GM19467 (cell line): ENCODE data around the gene FNDC5.

Experiments used
- ATAC-seq: cut with Tn5 transposase; IDR thresholded peaks from one replicate; pipeline ENCODE4 v1.9.1; 2021; ENCODE audit warnings: mild to moderate bottlenecking, moderate library complexity; ENCODE audit not compliant: unreplicated experiment

Gene FNDC5

DNA sequence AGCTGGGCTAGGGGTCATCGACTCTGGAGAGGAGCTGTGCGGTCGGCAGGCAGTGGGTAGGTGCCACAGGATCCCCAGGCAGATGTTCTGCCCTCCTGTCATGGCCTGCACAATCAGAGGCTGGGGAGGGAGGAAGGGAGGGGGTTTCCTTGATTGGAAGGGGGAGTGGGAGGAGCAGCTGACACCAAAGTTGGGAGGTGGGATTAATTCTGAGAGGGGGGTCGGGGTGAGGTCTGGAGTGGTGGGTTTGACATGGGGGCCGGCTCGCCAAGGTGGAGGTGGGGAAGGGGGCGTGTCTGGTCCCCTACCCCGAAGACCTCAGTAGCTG lies 14.9 kb upstream of the FNDC5 start:
- ATAC-seq: no peak

DNA sequence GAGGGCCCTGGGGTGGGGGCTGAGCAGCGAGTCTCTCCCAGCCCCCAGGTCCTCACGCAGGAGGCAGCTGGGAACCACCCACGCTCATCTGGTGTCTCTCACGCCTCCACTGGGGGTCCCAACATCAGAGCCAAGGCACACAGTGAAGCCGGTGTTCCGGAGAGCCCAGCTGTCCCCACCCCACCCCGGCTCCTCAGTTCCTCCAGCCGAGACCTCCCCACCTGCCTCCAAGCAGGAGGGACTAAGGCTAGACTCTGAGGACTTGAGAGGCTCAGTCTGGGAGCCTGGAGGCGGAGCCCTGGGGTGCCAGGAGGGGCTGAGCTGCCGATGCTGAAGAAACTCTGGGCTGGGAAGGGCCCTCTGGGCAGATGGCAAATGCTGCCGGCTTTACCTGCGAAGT lies 14.0 kb upstream of the FNDC5 start:
- ATAC-seq: no peak

DNA sequence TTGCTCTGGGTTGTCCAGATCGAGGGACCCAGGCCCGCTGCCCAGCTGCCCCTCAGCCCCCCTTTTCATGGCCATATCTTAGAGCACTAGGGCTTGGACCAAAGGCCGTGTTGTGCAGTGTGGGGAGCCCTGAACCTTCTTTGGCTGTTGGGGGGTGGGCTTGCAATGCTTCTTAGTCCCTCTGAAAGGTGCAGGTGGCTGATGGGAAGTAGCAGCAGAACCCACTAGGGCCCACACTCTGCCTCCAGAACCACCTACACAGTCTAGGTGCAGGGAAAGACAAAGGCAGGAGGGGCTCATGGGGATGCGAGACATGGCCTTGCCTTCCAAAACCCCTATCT lies 13.3 kb upstream of the FNDC5 start:
- no peak for ATAC-seq

DNA sequence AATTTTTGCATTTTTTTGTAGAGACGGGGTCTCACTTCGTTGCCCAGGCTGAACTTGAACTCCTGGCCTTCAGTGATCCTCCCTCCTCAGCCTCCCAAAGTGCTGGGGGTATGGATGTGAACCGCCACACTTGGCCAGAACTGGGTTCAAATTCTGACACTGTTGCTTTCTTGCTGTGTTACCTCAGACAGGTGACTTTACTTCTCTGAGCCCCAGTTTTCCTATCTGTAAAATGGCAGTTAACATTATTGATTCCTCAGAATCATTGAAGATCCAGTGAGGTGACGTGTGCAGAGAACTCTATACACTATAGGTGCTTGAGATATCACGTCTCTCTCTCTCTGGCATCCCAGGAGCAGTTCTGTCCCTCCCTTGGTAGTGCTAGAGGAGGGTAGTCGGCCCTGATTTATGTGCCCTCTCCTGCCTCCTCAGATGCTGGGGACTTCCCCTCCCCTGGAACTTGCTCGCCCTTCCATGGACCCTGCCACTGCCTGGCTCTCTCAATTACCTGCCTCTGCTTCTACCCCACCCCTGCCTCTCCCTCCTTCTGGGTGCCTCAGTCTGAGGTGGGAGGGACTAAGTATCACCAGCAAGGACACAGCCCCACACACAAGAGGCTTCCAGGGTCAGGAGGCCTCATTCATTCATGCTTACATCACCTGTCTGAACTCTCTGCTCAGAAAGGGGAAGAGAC lies 12.8 kb upstream of the FNDC5 start:
- ATAC-seq: no peak

DNA sequence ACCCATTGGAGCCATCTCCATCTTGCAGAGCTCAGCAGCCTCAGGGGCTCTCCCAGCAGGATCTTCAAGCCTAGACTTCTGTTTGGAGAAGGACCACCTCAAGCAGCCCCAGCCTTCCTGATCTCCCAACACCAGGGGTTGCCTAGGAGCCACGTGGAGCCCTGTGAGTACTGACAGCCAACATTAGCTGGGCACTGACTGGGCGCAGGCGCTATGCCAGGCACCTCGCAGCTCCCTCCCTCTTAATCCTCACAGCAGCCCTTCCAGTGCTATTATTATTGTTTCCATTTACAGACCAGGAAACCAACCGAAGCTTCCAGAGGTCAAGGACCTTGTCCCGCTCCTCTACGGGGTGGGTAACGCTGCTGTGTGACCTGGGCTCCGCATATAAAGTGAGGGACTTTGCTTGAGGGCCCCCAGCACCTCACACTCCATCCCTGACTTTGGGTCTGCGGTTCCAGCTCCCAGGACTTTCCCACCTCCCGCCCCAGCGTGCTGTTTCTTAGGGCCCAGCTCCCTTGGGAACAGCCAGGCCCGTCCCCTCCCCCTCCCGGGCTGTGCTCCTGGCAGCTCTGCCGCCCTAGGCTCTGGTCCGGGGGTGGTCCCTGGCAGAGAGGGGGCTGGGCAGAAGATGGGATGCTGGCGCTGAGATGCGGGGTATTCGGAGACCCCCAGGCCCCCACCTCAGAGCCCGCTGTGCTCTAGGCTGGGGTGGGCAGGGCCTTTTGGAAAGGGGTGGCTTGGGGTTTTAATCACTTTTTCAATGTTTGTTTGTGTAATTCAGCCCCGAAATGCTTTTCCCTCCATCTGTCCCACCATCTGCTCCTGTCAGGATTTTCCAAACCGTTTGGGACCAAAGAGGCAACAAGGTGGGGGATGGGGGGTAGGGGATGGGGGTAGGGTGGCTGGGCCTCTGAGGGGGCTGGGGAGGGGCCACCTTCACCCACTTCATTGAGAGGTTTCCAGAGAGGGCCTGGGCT lies 11.4 kb upstream of the FNDC5 start:
- no peak for ATAC-seq

DNA sequence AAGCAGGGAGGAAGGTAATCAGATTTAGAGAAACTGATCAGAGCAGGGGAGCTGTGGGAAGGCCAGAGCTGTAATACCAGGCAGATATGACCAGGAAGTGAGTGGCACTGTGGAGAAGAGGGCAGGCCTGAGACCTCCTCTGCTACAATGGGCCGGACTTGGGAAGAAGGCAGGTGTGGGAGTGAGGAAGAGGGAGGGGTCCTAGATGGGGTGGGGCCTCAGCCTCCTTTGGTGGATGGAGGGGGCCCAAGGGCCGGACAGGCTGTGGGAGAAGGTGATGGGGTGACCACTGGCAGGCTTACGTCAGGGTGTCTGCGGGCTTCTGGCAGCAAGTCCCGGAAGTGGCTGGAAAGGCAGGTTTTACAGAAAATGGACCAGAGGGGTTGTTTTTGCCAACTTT lies 10.6 kb upstream of the FNDC5 start:
- ATAC-seq: no peak

DNA sequence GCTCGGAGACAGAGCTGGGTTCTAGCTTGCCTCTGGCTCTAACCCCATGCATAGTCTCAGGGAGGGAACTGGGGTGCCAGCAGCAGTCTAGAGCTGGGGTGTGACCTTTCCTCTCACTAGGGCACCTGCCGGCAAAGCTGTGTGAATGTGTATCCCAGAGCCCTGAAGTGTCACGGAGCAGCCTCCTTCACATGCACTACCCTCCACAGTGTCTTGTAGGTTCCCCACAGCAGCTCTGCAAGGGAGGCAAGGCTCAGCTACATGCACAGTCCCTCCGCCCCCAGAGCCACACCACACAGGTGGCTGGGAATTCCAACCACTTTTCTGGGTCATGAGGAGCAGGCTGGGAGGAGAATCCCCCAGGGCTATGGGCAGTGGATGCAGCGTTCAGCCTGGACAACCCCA lies 7.9 kb upstream of the FNDC5 start:
- no peak for ATAC-seq

DNA sequence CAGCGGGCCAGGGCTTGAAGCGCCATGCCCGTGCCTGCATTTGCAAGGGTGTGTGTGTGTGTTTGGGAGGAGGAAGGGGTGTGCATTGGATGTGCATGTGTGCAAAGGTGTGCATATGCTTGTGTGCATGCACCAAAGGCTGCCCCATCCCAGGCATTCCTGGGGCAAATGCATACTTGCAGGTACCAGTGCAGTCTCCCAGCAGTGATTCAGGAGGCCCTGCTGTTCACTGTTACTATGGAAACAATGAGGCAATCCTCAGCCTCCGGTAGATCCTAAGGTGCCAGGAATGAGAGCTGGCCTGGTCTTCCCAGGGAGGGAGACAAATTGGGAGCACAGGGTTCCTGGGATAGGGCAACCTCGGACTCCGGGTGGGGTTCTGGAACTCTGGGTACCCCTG lies 7.5 kb upstream of the FNDC5 start:
- no peak for ATAC-seq

DNA sequence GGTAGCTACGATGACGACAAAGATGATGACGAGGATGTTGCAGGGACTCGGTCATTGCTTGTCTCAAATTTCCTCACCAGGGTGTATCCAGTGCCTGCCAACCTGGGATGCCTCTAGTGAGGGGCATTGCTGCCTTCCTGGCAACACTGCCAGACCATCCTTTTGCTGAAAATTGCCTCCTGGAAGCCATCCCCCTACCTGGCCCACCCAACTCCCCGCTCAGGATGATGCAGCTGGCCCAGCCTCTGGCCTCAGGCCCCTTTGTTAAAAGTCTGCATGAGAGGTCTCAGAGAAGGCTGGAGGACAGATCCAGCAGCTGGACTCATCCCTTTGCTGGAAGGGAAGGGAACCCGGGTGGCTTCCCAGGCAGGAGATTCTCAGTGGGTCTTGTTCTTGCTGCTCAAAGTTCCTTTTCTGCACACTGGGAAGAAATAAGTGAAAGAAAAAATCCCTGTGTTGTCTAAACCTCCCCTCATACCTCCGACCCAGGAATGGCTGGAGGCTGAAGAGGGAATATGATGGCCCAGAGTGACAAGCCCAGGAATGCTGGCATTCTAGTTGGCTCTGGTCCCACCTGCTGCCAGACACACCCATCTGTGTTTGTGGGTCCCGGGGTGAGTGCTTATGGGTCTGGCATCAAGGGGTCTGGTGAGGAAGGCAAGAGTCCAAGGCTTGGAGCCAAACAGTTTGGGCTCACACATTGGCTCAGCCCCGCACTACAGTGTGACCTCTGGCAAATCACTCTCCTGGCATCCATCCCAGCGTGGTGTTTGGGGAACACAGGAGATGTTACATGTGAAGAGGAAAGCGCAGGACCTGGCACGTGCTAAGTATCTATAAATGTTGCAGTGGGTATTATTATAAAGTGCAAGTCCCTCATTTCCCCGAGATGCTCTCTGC lies 6.7 kb upstream of the FNDC5 start:
- ATAC-seq: no peak

DNA sequence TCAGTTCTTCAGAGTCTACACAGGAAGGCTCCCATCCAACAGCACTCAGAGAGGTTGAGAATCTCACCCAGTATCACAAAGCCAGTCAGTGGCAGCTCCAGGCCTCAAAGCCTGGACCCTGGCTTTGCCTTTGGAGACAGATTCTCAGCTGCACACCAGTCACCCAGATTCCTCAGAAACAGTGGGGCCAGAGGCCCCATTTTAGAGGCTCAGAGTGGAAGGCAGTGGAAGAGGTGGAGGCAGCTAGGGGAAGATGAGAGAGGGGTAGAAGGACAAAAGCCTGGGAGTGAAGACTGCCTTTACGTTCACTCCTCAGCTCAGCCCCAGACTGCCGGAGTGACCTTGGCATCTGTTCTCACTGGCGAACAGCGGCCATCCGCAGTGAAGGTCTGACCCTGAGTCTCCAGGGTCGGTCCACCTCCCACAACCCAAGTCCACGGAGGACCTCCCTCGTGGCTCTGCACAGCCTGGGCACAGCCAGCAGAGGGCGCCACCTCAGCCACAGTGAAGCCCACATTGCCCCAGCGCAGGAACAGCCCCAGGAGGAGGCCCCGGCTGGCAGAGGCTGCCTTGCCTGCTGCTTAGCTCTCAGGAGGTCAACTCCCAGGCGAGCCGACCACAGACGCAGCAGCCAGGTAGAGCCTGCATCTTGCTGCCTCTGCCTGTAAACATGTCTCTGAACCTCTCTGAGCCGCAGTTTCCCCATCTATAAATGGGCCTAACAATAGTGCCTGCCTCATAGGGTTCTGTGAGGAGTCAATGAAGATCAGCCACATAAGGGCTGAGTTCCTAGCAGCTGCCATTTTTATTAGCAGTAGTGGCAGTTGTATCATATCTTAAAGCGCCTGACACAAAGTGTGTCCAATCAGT lies 5.9 kb upstream of the FNDC5 start:
- no peak for ATAC-seq

DNA sequence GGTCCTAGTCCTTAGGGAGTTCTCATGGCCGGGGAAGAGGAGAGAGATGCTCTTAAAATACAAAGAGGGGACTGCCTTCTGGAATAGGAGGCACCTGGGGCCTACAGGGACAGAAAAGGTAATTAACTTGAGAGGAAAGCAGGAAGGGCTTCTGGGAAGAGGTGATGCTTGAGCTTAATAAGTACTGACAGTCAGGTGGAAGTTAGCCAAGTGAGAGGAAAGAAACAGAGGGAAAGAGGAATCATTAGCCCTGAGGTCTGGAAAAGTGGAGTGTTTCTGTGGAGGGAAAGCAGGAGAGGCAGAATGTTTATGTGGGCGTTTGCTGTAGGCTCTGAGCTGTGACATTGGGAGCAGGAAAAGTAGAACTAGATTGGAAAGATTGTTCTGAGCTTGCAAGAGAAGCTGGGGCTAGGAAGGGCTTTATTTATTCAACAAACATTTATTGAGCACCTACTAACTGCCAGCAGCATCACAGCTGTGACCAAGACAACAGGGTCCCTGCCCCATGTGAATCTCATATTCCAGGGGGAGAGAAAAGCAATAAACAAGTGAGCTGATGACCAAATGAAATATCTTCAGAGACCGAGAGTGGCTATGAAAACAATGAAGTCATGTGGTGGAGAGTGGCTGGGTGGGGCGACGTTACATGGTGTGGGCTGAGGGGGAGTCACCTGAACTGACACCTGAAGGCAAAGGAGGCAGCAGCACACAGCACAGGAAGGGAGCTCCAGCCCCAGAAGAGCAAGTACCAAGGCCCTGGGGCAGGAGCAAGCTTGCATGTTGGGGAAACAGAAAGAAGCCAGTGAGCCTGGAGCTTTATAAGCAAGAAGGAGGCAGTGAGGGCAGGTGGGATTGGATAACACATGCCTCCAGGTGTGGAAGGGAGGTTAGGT lies 4.4 kb upstream of the FNDC5 start:
- no peak for ATAC-seq

DNA sequence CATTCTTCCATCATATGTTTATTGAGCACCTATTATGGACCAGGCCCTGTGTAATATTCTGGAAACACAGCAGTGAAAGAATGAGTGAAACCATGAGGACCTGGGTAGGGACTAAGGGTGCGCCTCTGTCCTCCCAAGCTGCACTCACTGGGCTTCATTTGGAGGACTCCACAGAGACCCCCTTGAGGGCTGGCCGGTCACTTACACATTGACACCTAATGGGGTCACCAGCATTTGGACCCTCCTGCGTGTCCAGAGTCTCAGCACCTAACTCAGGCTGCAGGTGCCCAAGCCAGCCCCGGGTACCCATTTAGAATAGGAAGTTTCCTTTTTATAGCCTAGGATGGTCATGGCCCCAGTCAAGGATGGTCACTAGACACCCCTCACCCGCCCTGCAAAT lies 2.8 kb upstream of the FNDC5 start:
- ATAC-seq: no peak

DNA sequence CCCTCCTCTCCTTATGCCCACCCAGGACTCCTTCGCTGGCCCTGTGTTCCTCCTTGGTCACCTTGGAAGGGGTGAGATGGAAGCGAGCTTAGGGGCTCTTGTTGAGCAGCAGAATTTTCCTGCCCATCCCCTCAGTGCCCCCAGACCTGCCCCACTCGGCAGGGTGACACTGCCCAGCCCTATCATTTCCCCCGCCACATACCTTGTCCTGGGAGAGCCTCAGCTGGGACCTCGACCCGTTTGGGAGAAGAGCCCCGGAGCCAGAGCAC lies 1.4 kb upstream of the FNDC5 start:
- ATAC-seq: no peak

DNA sequence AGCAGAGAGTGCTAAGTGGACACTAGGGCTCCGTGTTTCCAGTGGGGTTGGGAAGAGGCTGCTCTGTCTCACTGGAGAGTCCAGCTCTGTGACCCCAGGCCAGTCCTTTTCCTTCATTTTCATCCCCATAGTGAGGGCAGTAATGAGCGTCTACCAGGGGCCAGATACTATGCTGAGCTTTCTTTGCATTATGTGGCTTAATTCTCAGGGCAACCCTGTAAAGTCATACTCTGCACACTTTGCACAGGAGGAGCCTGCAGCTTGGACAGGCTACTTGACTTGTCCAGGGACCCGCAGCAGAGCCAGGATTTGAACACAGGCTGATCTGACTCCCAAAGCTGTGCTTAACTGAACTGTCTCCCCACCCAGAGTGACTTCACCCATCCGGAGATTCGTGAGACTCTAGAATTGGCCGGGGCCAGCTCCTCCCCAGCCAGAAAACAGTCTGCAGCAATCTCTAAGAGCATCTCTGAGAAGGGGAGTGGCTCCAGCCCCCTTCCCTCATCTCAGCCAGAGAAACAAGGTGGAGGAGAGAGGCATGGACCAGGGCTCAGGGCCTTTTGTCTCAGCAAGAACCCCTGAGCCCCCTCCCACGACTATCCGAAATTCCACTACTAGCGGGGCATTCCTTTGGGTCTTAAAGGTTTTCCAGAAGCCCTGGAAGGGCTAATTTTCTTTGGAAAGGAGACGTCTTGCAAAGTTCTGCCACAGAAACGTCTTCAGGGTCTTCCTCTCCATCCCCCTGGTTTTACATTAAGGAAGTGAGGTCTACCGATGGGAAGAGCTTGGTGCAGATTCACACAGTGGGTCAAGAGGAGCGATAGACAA lies 866 bp upstream of the FNDC5 start:
- no peak for ATAC-seq

DNA sequence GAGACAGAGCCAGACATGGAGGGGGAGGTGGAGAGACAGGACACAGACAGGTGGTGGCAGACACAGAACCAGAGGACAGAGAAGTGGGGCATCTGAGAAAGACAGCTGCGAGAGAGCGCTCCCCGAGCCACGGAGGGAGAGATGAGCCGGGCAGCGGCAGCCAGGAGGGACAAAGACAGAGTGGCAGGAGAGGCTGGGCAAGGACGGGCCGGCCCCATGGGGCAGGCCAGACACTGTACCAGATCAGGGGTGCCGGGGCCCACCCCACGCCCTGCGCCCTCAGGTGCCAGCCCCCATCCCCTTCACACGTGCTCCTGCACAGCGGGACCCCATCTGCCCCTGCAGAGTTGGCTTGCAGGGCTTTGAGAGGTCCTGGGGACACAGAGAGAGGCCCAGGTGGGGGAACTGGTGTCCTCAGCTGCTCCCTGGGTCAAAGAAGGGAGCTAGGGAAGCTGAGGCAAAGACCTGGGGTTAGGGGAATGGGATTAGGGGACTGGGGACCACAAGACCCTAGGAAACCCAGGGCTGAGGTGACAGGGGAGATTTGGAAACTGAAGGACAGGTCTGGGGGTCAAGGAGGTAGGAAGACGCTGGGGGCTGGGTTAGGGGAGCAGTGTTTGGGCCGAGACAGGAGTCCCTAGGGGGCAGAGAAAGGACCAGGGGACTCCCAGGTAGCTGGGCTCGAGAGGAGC lies 643 bp downstream of the FNDC5 start:
- ATAC-seq: no peak

DNA sequence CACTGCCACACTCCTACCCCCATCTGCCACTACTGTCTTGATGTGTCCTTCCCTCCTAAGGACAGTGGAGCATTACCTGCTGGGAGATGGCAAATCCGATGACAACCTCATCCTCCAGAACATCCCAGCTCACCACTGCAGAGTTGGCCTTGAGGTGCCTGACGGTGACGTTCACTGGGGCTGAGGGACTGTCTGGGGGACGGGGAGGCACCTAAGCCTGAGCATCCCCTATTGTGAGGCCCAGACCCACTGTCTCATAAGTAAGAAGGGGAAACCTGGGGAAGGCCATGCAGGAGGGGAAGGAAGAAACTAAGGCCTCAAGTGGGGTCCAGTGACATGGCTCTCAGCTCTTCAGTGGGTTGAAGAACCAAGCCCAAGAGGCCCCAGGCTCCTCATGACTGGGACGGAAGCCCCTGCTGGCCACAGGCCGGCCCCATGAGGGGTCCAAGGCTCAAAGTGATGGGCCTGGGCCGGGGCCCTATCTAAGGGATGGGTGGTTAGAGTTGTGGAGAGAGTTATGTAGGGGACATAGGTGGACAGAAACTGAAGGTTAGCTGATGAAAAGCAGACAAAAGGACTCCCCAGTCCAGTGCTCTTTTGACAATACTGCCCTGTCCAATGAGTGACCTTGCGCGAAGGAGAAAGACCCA lies 1.8 kb downstream of the FNDC5 start:
- no peak for ATAC-seq

DNA sequence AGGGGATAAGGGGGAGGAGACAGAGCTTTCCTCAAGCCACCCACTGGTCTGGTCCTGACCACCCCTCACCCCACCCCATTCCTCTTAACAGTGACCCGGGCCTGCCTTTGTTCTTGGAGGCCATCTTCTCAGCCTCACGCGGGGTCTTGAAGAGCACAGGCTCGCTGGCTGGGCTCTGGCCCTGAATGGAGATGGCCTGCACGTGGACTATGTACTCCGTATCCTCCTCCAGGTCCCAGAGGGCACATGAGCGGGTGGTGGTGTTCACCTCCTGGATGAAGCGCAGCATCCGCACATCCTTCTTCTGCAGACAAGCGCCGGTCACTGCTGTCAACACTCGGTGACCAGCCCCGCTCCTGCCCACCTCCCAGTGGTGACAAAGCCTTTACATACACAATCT lies 2.6 kb downstream of the FNDC5 start:
- ATAC-seq: no peak

DNA sequence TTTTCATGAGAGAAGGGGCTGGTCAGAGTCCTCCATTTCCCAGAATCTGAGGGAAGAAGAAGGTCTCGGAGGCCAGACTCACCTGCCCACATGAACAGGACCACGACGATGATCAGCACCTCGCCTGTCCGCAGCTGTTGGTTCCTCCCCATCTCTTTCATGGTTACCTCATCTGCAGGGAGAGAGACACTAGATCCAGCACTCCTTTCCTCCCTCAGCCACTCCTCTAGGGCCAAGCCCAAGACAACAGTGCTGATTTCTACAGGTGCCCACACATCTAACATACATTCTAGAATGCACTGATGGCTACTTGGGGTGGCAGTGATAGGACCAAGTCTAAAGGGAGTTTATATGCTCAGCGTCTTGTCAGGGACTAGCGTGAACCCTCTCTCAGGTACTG lies 3.0 kb downstream of the FNDC5 start:
- ATAC-seq: no peak
